OCI-LY1 (cell line): ENCODE measurements around the gene PNPLA7.
A peak's percentile ranks its signal among the peaks of the same experiment; 100 is the strongest.

ENCODE experiments used
- EZH2 ChIP-seq: fragments of 200-600 bp; sonication (generic), shearing (Covaris generic); IDR thresholded peaks from 2 replicates; pipeline ENCODE4 v1.8.0; 2017; ENCODE audit warnings: borderline replicate concordance, mixed run types, mild to moderate bottlenecking, antibody characterized with exemption, low read length, moderate library complexity, mixed read lengths
- TF ChIP-seq, protein P1 (sequence below): fragments of 200-600 bp; sonication (generic), shearing (Covaris generic); IDR thresholded peaks from 2 replicates; pipeline ENCODE4 v1.5.1; 2017; ENCODE audit warnings: mild to moderate bottlenecking, antibody characterized with exemption, low read length, moderate library complexity, mixed read lengths

DNA sequence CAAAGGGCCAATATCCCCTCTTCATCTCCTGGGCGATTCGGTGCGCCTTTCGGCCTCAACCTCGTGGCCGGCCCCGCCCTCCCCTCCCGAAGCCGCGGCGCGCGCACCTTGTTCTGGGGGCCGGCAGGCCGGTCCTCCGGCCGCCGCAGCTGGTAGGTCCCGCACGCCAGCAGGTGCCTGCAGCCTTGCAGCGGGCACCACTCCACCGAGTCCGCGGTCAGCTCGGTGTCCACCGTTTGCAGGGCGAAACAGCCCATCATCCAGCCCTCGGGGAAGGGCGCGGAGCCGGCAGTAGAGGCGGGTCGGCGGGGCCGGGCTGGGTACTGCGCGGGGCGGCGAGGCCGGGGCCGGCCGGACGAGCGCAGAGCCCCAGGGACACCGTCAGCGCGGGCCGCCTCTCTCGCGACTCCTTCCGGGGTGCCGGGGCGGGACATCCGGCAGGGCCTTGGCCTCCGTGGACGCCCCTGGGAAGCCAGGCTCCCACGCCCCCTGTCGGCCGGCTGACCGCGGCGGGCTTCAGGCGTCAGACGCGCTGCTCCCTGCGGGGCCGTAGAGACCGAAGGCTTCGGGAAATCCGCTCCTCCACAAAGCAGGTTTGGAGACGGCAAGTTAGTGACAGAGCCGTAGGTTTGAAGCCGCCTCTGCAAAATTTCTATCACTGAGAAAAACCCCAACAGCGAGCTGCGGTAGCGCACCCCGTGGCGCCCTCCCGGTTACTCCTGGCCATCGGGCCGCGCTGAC is 28.5 kb upstream of the PNPLA7 start, which contains the start of gene DPH7:
- TF ChIP-seq, protein P1, sequence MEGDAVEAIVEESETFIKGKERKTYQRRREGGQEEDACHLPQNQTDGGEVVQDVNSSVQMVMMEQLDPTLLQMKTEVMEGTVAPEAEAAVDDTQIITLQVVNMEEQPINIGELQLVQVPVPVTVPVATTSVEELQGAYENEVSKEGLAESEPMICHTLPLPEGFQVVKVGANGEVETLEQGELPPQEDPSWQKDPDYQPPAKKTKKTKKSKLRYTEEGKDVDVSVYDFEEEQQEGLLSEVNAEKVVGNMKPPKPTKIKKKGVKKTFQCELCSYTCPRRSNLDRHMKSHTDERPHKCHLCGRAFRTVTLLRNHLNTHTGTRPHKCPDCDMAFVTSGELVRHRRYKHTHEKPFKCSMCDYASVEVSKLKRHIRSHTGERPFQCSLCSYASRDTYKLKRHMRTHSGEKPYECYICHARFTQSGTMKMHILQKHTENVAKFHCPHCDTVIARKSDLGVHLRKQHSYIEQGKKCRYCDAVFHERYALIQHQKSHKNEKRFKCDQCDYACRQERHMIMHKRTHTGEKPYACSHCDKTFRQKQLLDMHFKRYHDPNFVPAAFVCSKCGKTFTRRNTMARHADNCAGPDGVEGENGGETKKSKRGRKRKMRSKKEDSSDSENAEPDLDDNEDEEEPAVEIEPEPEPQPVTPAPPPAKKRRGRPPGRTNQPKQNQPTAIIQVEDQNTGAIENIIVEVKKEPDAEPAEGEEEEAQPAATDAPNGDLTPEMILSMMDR = peak; percentile 81
- no peak for TF ChIP-seq EZH2
